Stomach (tissue), 4 donors: ENCODE measurements around the gene CMTR1.

ENCODE experiments used
- EP300 ChIP-seq: sonication (generic); formaldehyde crosslinking; IDR thresholded peaks from one replicate; pipeline ENCODE4 v1.6.1; 2017; ENCODE audit warnings: antibody characterized with exemption
- POLR2A ChIP-seq, 4 donors: fragments of 450-650 bp; IDR thresholded peaks; one replicate each; pipeline ENCODE4 v1.6.1; 2016; ENCODE audit warnings: antibody characterized with exemption in 4 of 4, control low read depth in 2 of 4, mild to moderate bottlenecking in 1 of 4, moderate library complexity in 1 of 4
- POLR2AphosphoS5 ChIP-seq, 3 donors: sonication (generic); formaldehyde crosslinking; IDR thresholded peaks; one replicate each; pipeline ENCODE4 v1.6.1; 2016; ENCODE audit warnings: antibody characterized with exemption in 3 of 3
- TF ChIP-seq, protein P1 (sequence below), 7 experiments: fragments of 450-650 bp in 4 of 7; fragments of 200-600 bp in 3 of 7; sonication (generic) in 3 of 7; IDR thresholded peaks; one replicate each; pipeline ENCODE4 v1.5.1; 2016 to 2019; ENCODE audit warnings: antibody characterized with exemption in 7 of 7, control low read depth in 2 of 7, mild to moderate bottlenecking in 1 of 7

DNA sequence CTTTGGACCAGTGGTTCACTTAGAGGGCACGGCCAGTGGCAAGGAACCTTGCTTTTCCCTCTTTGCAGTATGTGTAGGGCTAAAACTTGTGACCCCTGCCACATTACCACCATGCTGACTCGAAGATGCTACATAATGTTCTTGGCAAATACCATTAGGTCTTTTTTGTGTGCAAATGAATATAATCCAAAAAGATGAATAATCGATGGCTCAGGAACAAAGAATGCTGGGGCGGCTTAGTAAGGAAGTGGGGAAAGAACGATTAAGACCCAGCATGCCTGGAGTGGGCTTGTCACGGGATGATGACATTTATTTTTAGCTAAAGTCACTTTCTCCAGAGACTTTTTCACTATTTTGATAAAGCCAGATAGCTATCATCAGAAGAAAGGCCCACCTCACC, 23.1 kb downstream of the CMTR1 start:
- TF ChIP-seq POLR2A (IDR thresholded peaks at IDR 0.05): no peak
- TF ChIP-seq POLR2AphosphoS5 (IDR thresholded peaks at IDR 0.05): no peak
- TF ChIP-seq, protein P1, sequence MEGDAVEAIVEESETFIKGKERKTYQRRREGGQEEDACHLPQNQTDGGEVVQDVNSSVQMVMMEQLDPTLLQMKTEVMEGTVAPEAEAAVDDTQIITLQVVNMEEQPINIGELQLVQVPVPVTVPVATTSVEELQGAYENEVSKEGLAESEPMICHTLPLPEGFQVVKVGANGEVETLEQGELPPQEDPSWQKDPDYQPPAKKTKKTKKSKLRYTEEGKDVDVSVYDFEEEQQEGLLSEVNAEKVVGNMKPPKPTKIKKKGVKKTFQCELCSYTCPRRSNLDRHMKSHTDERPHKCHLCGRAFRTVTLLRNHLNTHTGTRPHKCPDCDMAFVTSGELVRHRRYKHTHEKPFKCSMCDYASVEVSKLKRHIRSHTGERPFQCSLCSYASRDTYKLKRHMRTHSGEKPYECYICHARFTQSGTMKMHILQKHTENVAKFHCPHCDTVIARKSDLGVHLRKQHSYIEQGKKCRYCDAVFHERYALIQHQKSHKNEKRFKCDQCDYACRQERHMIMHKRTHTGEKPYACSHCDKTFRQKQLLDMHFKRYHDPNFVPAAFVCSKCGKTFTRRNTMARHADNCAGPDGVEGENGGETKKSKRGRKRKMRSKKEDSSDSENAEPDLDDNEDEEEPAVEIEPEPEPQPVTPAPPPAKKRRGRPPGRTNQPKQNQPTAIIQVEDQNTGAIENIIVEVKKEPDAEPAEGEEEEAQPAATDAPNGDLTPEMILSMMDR (IDR thresholded peaks at IDR 0.05): no peak
- TF ChIP-seq EP300: no peak
